ENCODE data around the gene GRM7. TPM values are rescaled to one million over a fixed set of nuclear protein-coding genes. Genes with fewer than 3 reads are reported as not detected.

GRM7 gene
- total and polyA plus RNA-seq, 9 donors = 0.18 to 0.85 (median 0.26) TPM; not detected in 3

DNA sequence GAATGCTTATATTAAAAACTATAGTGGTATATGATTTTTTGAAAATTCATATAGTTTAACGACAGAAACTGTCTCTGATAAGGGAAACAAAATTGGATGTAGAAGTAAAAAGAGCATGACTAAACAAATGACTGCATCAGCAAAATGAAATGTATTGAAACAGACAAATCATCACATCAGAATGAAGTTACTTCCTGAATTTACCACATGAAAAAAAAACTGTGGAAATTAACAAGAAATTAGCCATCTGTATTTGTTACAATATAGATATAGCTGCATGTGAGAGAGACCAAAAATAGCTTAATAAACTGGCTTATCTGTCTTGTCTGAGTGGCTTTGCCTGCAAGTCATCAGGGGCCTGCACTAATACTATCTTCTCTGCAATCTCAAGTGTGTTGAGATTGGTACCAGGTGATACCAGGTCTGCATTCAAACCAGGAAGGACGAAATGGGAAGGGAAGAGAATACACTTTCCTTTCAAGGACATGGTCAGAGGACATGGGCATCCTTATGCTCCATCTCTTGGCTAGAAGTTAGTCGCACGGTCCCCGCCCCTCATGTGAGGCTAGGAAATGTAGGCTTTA, 388.7 kb downstream of the GRM7 start:
- Histone ChIP-seq H3K4me3 (no peak overlapping the region), H3K27me3 (no peaks in the 10 kb centered on the region), H3K4me1 (ENCODE audit: insufficient read depth) (no peaks in the 10 kb centered on the region), H3K9me3 (no peaks in the 10 kb centered on the region), H3K27ac (no peak overlapping the region), H3K36me3 (no peaks in the 10 kb centered on the region)
- intact Hi-C loops (cut with DNase I) = no loop called here
- no peak for DNase-seq
- TF ChIP-seq, protein P1, sequence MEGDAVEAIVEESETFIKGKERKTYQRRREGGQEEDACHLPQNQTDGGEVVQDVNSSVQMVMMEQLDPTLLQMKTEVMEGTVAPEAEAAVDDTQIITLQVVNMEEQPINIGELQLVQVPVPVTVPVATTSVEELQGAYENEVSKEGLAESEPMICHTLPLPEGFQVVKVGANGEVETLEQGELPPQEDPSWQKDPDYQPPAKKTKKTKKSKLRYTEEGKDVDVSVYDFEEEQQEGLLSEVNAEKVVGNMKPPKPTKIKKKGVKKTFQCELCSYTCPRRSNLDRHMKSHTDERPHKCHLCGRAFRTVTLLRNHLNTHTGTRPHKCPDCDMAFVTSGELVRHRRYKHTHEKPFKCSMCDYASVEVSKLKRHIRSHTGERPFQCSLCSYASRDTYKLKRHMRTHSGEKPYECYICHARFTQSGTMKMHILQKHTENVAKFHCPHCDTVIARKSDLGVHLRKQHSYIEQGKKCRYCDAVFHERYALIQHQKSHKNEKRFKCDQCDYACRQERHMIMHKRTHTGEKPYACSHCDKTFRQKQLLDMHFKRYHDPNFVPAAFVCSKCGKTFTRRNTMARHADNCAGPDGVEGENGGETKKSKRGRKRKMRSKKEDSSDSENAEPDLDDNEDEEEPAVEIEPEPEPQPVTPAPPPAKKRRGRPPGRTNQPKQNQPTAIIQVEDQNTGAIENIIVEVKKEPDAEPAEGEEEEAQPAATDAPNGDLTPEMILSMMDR (IDR thresholded peaks at IDR 0.05) = no peak
- TF ChIP-seq POLR2A (IDR thresholded peaks at IDR 0.05) = no peak
- TF ChIP-seq EP300 (IDR thresholded peaks at IDR 0.05) = no peak
- 86 to 92% (median 87%) methylated on average over 5 of the region's 5 CpGs for WGBS, 3 donors

DNA sequence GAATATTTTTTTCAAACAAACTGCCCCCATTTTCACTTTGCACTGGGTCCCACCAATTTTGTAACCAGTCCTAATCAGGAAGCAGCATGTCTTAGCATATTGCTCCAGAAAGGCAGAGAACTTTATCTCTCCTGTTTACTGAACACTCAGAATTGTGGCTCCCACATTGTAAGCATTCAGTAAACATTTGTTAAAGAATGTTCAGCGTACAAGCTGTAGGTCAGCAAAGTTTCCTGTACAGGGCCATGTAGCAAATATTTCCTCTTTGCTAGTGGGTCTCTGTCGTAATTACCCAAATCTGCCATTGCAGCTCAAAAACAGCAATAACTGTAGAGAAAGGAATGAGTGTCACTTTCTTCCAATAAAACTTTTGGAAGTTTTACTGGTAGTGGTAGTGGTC, 393.3 kb downstream of the GRM7 start:
- TF ChIP-seq EP300 (IDR thresholded peaks at IDR 0.05) = no peak
- no peak for TF ChIP-seq POLR2A (IDR thresholded peaks at IDR 0.05)
- TF ChIP-seq, protein P1 (IDR thresholded peaks at IDR 0.05) = no peak
- Histone ChIP-seq H3K27ac (no peak overlapping the region), H3K27me3 (no peaks in the 10 kb centered on the region), H3K4me3 (no peak overlapping the region), H3K9me3 (no peaks in the 10 kb centered on the region), H3K36me3 (no peaks in the 10 kb centered on the region), H3K4me1 (ENCODE audit: insufficient read depth) (no peaks in the 10 kb centered on the region)
- WGBS, 3 donors = 9 to 46% (median 11%) methylated on average over 2 of the region's 2 CpGs
- intact Hi-C loops (cut with DNase I) = no loop called here
- no peak for DNase-seq

DNA sequence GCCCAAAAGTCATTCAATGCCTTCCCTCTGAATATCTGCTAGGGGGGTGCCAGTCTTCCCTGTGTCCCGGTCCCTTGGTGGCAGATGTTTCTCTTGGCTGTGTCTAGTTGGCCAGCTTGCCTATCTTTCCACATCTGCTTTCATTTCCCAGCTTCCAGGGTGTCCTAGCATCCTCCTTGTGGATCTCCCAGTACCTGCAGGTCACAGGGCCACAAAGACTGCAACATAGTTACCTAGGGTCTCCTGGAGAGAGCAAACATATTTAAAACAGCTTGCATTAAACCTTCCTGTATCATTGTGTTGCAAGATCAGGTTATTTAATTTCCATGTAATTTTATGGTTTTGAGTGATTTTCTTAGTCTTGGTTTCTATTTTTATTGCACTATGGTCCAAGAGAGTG, 400.1 kb downstream of the GRM7 start:
- intact Hi-C loops (cut with DNase I) = no loop called here
- Histone ChIP-seq H3K27me3 (no peaks in the 10 kb centered on the region), H3K4me1 (ENCODE audit: insufficient read depth) (no peaks in the 10 kb centered on the region), H3K4me3 (no peak overlapping the region), H3K36me3 (no peaks in the 10 kb centered on the region), H3K9me3 (no peaks in the 10 kb centered on the region), H3K27ac (no peak overlapping the region)
- TF ChIP-seq POLR2A (IDR thresholded peaks at IDR 0.05) = no peak
- 76 to 98% (median 95%) methylated on average over 1 of the region's 1 CpG for WGBS, 3 donors
- no peak for DNase-seq

DNA sequence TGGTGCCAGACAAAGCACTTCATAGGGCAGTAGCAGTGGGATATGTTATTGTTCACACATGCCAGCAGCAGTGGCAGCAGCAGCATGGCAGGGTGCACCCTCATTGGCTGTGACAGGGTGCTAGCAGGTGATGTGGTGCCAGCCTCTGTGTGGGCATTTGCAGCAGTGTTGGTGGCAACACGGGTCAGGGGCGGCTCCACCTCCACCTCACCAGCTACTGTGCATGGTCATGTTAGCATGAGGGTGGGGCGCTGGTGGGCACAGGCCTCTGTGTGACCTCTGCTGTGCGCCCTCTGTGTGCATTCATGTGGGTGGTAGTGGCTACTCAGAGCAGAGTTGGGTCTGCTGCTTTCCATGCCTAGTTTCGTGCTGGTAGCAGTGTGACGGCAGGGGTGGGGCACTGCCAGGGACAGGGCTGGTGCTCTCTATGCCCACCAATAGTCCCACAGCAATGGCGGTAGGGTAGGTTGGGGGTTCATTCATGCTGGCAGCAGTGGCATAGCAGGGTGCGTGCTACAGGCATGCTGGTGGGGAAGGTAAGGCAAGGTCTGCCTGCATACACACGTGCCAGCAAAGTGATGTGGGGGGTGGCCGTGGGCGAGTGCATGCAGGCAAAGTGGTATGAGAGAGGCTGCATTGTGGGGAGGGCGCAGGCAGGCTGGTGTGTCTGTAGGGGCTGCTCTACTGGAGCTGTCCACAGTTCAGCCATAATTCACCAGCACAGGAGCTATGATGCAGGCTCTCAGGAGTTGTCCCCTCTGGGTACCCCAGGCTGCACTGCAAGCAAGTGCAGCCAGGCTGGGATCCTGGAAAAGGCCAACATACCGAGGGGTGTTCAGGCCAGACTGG, 402.7 kb downstream of the GRM7 start:
- Histone ChIP-seq H3K9me3 (no peaks in the 10 kb centered on the region), H3K4me1 (ENCODE audit: insufficient read depth) (peaks cover 2% of the 10 kb centered on the region), H3K36me3 (no peaks in the 10 kb centered on the region), H3K4me3 (no peak overlapping the region), H3K27me3 (no peaks in the 10 kb centered on the region), H3K27ac (no peak overlapping the region)
- WGBS, 3 donors = 96% methylated on average over 13 of the region's 13 CpGs
- intact Hi-C loops (cut with DNase I) = no loop called here
- DNase-seq = no peak
- TF ChIP-seq, protein P1 (IDR thresholded peaks at IDR 0.05) = no peak
- TF ChIP-seq POLR2A (IDR thresholded peaks at IDR 0.05) (no peak), EP300 (IDR thresholded peaks at IDR 0.05) (no peak)

DNA sequence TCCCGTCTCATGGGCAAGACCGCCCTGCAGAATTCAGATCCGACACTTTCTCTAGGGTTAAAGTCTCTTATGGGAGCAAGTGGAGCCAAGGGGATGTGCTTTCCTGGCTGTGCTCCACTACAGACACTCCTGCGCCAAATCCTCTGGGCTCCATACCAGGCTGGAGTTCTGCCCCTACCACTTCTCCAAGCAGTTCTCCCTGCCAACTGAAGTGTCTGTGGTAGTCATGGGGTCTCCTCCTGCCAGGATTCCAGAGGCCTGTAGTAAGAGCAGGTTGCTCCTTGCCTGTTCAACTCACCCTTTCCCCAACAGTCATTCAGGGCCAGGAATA, 403.2 kb downstream of the GRM7 start:
- no peaks in the 10 kb centered on the region for H3K27me3 ChIP-seq
- 90 to 100% (median 97%) methylated on average over 4 of the region's 4 CpGs for WGBS, 3 donors
- H3K9me3 ChIP-seq = no peaks in the 10 kb centered on the region
- DNase-seq = no peak
- H3K4me3 ChIP-seq = no peak overlapping the region
- H3K27ac ChIP-seq = no peak overlapping the region
- TF ChIP-seq, protein P1 (IDR thresholded peaks at IDR 0.05) = no peak
- TF ChIP-seq EP300 (IDR thresholded peaks at IDR 0.05) (no peak), POLR2A (IDR thresholded peaks at IDR 0.05) (no peak)
- no peaks in the 10 kb centered on the region for H3K36me3 ChIP-seq
- H3K4me1 ChIP-seq (ENCODE audit: insufficient read depth) = peaks cover 3% of the 10 kb centered on the region
- intact Hi-C loops (cut with DNase I) = no loop called here
